ENCODE measurements around the gene PDZD2. TPM values are rescaled to one million over a fixed set of nuclear protein-coding genes. Genes with fewer than 3 reads are reported as not detected.

PDZD2 gene
- polyA plus RNA-seq, 1 donor from 2014 or later = 3.1 TPM

DNA sequence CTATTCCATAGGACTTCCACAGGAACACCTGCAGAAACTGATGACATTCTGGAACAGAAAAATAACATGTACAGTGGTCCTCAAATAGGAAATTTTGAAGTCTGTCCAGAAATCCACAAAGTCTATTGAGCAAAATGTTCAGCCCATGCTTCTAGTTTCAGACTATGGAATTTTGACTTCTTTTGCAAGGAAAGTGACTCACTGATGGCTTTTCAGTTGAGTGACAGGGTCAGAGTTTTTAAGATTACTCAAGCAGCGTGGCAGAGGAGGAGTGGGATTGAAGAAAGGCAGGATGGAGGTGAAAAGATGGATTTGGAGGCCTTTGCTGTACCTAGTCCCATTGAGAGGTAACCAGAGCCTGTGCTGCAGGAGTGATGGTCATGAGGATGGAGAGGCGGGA lies 383.7 kb downstream of the PDZD2 start:
- Histone ChIP-seq H3K36me3 (ENCODE audit: insufficient read depth, low read length) (no peaks in the 10 kb centered on the region), H3F3A (ENCODE audit: insufficient read depth, low read length, poor library complexity, severe bottlenecking) (no peaks in the 10 kb centered on the region), H2AFZ (ENCODE audit: low read depth, low read length) (no peak overlapping the region), H3K79me2 (replicated peaks; ENCODE audit: insufficient read depth, low read length) (no peaks in the 10 kb centered on the region), H3K9me2 (ENCODE audit: insufficient read depth, low read length) (no peaks in the 10 kb centered on the region), H3K9ac (ENCODE audit: low read length) (no peak overlapping the region), H3K27me3 (ENCODE audit: insufficient read depth, low read depth, low read length) (no peaks in the 10 kb centered on the region), H3K4me2 (ENCODE audit: low read length) (no peak overlapping the region), H3K27ac (ENCODE audit: low read length) (no peak overlapping the region), H3K9me3 (ENCODE audit: low read length) (no peaks in the 10 kb centered on the region), H4K20me1 (ENCODE audit: insufficient read depth) (no peaks in the 10 kb centered on the region), H3K4me3 (ENCODE audit: low read length) (no peak overlapping the region)
- TF ChIP-seq SMC3 (conservative IDR thresholded peaks at IDR 0.05; ENCODE audit: poor library complexity) (no peak), POLR2AphosphoS5 (IDR thresholded peaks at IDR 0.05) (no peak), REST (IDR thresholded peaks at IDR 0.05; ENCODE audit: borderline replicate concordance) (no peak), MXI1 (conservative IDR thresholded peaks at IDR 0.05; ENCODE audit: poor library complexity, severe bottlenecking) (no peak), RAD21 (conservative IDR thresholded peaks at IDR 0.05) (no peak), CTCF (IDR thresholded peaks at IDR 0.05; ENCODE audit: poor library complexity, severe bottlenecking) (no peak), EP300 (conservative IDR thresholded peaks at IDR 0.05; ENCODE audit: poor library complexity, severe bottlenecking) (no peak), TAF1 (IDR thresholded peaks at IDR 0.05; ENCODE audit: low read depth) (no peak), EZH2 (IDR thresholded peaks at IDR 0.05; ENCODE audit: borderline replicate concordance, insufficient read depth, low read length, poor library complexity, severe bottlenecking) (no peak)

- Histone ChIP-seq H3K9me3 (ENCODE audit: low read length) (no peaks in the 10 kb centered on the region), H3F3A (ENCODE audit: insufficient read depth, low read length, poor library complexity, severe bottlenecking) (no peaks in the 10 kb centered on the region), H3K79me2 (replicated peaks; ENCODE audit: insufficient read depth, low read length) (no peaks in the 10 kb centered on the region), H3K27me3 (ENCODE audit: insufficient read depth, low read depth, low read length) (no peaks in the 10 kb centered on the region), H4K20me1 (ENCODE audit: insufficient read depth) (no peaks in the 10 kb centered on the region), H3K9me2 (ENCODE audit: insufficient read depth, low read length) (no peaks in the 10 kb centered on the region), H2AFZ (ENCODE audit: low read depth, low read length) (no peak overlapping the region), H3K9ac (ENCODE audit: low read length) (no peak overlapping the region), H3K27ac (ENCODE audit: low read length) (no peak overlapping the region), H3K4me3 (ENCODE audit: low read length) (no peak overlapping the region), H3K4me2 (ENCODE audit: low read length) (no peak overlapping the region), H3K36me3 (ENCODE audit: insufficient read depth, low read length) (no peaks in the 10 kb centered on the region)
- TF ChIP-seq RAD21 (conservative IDR thresholded peaks at IDR 0.05) (no peak), CTCF (IDR thresholded peaks at IDR 0.05; ENCODE audit: poor library complexity, severe bottlenecking) (no peak), EZH2 (IDR thresholded peaks at IDR 0.05; ENCODE audit: borderline replicate concordance, insufficient read depth, low read length, poor library complexity, severe bottlenecking) (no peak), TAF1 (IDR thresholded peaks at IDR 0.05; ENCODE audit: low read depth) (no peak), POLR2AphosphoS5 (IDR thresholded peaks at IDR 0.05) (no peak), EP300 (conservative IDR thresholded peaks at IDR 0.05; ENCODE audit: poor library complexity, severe bottlenecking) (no peak), SMC3 (conservative IDR thresholded peaks at IDR 0.05; ENCODE audit: poor library complexity) (no peak), MXI1 (conservative IDR thresholded peaks at IDR 0.05; ENCODE audit: poor library complexity, severe bottlenecking) (no peak), REST (IDR thresholded peaks at IDR 0.05; ENCODE audit: borderline replicate concordance) (no peak)
Measured at GRCh38 chr5:32023816-32024215, 384.9 kb downstream of the PDZD2 start.
